GM12892 (cell line): ENCODE data around the gene WDR43. TPM values are rescaled to one million over a fixed set of nuclear protein-coding genes. Genes with fewer than 3 reads are reported as not detected.

Experiments
- DNase-seq: peaks from one replicate; pipeline ENCODE4 v3.0.0; 2011; ENCODE audit not compliant: insufficient read length
- FAIRE-seq: peaks from 2 replicates; lab custom pipeline; 2011; peaks lifted over from hg19 to GRCh38; lab: Jason Lieb, UNC
- POLR2A ChIP-seq: IDR thresholded peaks from 2 replicates; pipeline ENCODE4 v1.6.1; 2011; ENCODE audit warnings: low read depth, low read length, control low read depth
- POLR2AphosphoS5 ChIP-seq: IDR thresholded peaks from 2 replicates; pipeline ENCODE4 v1.6.1; 2011; ENCODE audit warnings: low read depth, low read length, control low read depth
- TAF1 ChIP-seq: IDR thresholded peaks from 2 replicates; pipeline ENCODE4 v1.6.1; 2011; ENCODE audit warnings: low read depth, mild to moderate bottlenecking, control low read depth, low read length, borderline replicate concordance
- polyA plus RNA-seq: library from polyadenylated mRNA; unstranded; fragments of >200 nt; gene quantifications from one replicate; pipeline ENCODE4 v1.2.1, GENCODE V29; 2012; ENCODE audit warnings: missing spikeins, inconsistent platforms; ENCODE audit not compliant: missing spikeins

Gene WDR43
- polyA plus RNA-seq = 40.9 TPM

GRCh38 chr2:28894470-28895188 is at the start of gene WDR43:
Gene WDR43 (plus strand): TSS chr2:28894667. CDS start chr2:28894699, 32 bp downstream.
- peak; percentile 71; the same call in 1 of the 2 replicates for TF ChIP-seq POLR2AphosphoS5
- peak; percentile 90 for TF ChIP-seq POLR2A
- peak; percentile 89 for TF ChIP-seq TAF1
- FAIRE-seq = peak; percentile 96
- DNase-seq = peak; percentile 88

GRCh38 chr2:28855193-28855592 is 39.3 kb upstream of the WDR43 start:
- no peak for FAIRE-seq
- DNase-seq = no peak
- TF ChIP-seq POLR2AphosphoS5 (no peak), TAF1 (no peak), POLR2A (no peak)

DNA sequence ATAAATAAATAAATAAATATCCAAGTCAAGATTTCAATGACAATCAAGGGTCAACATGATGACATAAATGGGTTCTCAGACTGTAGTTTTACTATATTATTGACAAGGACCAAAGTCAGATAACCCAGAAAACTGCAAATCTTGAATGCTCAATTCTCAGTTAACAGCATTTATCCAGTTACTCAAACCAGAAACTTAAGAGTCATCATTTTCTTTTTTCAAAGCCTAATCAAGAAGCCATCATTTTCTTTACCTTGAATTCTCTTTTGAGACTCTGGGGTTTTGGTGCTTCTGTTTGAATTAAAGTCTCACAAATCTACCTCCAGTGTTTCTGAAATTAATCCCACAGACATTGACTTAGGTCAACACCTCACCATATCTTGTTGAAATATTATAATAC is 38.5 kb upstream of the WDR43 start:
- FAIRE-seq = no peak
- no peak for TF ChIP-seq POLR2AphosphoS5
- no peak for TF ChIP-seq POLR2A
- TF ChIP-seq TAF1 = no peak
- DNase-seq = no peak

- FAIRE-seq = no peak
- DNase-seq = no peak
- TF ChIP-seq TAF1 = no peak
- no peak for TF ChIP-seq POLR2AphosphoS5
- no peak for TF ChIP-seq POLR2A
Measured at GRCh38 chr2:28868611-28869010, 25.9 kb upstream of the WDR43 start.

GRCh38 chr2:28869494-28870145 is 24.8 kb upstream of the WDR43 start:
- TF ChIP-seq POLR2AphosphoS5 (no peak), TAF1 (no peak), POLR2A (no peak)
- DNase-seq (peak; percentile 26), FAIRE-seq (no peak)

GRCh38 chr2:28870146-28870891 is 24.1 kb upstream of the WDR43 start, which contains the start of gene TRMT61B:
Gene TRMT61B (minus strand): TSS chr2:28870309. CDS start chr2:28870277, 32 bp downstream.
- TF ChIP-seq TAF1 = peak; percentile 72
- peak; percentile 96; the same call in 1 of the 2 replicates for TF ChIP-seq POLR2A
- peak; percentile 95 for TF ChIP-seq POLR2AphosphoS5
- DNase-seq = peak; percentile 91
- FAIRE-seq = peak; percentile 95

DNA sequence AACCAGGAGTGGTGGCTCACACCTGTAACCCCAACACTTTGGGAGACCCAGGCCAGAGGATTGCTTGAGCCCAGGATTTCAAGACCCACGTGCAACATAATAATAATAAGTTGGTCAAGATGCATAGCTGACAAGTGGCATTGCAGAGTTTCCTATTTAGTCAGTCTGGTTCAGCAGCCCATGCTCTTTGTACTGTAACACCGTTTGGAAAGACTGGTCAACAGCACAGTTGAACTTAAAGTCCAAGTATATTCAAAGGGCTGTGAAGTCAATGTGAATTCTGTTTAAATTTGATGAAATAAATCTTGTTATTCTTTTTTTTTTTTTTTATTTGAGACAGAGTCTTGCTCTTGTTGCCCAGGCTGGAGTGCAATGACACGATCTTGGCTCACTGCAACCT is 22.8 kb upstream of the WDR43 start:
- TF ChIP-seq POLR2AphosphoS5 = no peak
- no peak for DNase-seq
- no peak for FAIRE-seq

DNA sequence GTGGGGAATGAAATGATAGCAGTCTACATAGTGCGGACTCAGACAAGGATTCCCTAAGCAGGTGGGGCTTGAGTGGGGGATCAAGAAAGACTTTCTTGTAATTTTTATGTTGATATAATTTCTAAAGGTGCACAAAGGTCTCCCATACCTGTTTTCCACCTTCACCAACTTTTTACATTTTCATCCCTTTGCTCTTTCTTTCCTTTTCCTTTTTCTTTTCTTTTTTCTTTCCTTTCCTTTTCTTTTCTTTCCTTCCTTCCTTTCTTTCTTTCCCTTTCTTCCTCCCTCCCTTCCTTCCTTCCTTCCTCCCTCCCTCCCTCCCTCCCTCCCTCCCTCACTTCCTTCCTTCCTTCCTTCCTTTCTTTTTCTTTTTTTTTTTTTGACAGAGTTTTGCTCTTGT is 14.3 kb upstream of the WDR43 start:
- no peak for DNase-seq
- no peak for FAIRE-seq
- TF ChIP-seq POLR2A (no peak), POLR2AphosphoS5 (no peak), TAF1 (no peak)

DNA sequence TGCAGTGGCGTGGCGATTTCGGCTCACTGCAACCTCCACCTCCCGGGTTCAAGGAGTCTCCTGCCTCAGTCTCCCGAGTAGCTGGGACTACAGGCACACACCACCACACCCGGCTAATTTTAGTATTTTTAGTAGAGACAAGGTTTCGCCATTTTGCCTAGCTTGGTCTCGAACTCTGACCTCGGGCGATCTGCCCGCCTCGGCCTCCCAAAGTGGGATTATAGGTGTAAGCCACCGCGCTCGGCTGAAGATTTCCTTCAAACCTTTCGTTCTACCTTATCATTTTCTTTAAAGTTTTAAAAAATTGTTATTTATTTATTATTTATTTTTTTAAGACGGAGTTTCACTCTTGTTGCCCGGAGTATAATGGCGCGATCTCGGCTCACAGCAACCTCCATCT is 979 bp upstream of the WDR43 start:
- FAIRE-seq (no peak), DNase-seq (no peak)
- TF ChIP-seq TAF1 (no peak), POLR2A (no peak), POLR2AphosphoS5 (no peak)

- FAIRE-seq (peak; percentile 70), DNase-seq (peak; percentile 14)
- TF ChIP-seq POLR2A (no peak), POLR2AphosphoS5 (no peak), TAF1 (no peak)
Measured at GRCh38 chr2:28895189-28895893, 874 bp downstream of the WDR43 start.

GRCh38 chr2:28896906-28897305 is 2.4 kb downstream of the WDR43 start:
- FAIRE-seq (no peak), DNase-seq (no peak)
- no peak for TF ChIP-seq POLR2A
- TF ChIP-seq POLR2AphosphoS5 = no peak
- TF ChIP-seq TAF1 = no peak
